ENCODE data around the gene SMCR8. TPM values are rescaled to one million over a fixed set of nuclear protein-coding genes. Genes with fewer than 3 reads are reported as not detected.
"Not testable (repeated sequence)": the region's sequence is repeated elsewhere in the genome, so short reads cannot be mapped to it uniquely, and the experiment has no call there.

Gene SMCR8
- total RNA-seq, 1 donor from 2014 or later, result 20.2 TPM

DNA sequence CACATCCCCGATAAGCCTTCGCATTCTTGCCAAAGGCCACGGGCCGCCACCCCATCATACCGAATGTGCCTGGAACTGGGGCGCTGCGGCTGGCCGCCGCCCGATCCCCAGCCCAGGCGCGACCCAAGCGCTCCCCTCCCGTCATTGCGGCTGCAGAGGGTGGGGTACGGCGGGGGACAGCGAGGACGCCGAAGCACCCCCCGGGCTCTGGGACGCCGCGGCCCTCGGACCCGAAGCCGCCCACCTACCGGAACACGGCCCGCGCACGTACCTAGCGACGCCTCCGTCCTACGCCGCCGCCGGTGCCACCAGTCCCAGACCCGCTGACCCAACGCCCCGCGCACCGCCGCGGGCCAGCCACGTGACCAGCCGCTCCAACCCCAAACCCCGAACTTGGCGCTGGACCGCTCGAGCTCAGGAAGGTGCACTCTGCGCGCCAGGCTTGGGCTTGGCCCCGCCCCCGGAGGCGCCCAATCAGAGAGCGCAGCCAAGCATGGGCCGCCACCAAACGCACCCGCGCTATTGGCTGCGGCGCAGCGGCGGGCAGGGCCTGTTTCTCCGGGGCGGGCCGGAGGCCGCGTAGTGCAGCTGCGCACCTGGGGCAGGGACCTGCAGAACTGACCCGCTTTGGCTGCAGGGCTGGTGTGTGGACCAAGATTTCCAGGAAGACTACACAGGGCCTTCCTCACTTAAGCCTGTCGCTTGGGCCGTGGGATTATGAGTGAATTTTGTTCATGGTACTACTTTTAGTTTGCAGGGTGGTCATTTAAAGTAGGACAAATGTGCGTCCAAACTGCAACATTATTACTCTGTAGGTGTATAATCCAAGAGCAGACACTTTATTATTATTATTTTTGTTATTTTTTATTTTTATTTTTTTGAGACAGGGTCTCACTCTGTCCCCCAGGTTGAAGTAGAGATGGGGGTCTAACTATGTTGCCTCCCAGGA lies 48.3 kb downstream of the SMCR8 start, which contains the start of gene SHMT1:
Gene SHMT1 (minus strand): TSS at position 450 of the 949 bp plus-strand sequence. CDS start 7,569 bp downstream, outside the sequence.
- Mint-ChIP-seq H3K27ac (ENCODE audit: unreplicated experiment) (peak within 1 kb of the TSS; percentile 90), H3K27me3 (ENCODE audit: low read depth) (no peaks in the 10 kb centered on the region)

DNA sequence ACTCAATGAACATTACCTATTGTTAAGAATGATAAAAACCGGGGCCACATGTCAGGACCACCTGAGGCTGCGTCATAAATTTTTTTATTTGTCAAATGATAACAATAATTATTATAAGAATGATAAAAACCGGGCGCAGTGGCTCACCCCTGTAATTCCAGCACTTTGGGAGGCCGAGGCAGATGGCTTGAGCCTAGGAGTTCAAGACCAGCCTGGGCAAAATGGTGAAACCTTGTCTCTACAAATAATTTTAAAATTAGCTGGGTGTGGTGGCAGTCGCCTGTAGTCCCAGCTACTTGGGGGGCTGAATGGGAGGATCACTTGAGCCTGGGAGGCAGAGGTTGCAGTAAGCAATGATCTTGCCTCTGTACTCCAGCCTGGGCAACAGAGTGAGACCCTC lies 49.1 kb downstream of the SMCR8 start:
- H3K27me3 Mint-ChIP-seq (ENCODE audit: low read depth), result no peaks in the 10 kb centered on the region
- peaks cover 18% of the 10 kb centered on the region for H3K4me1 Mint-ChIP-seq
- peak overlapping the region; percentile 51 for H3K4me3 Mint-ChIP-seq
- no peak overlapping the region for H3K27ac Mint-ChIP-seq (ENCODE audit: unreplicated experiment)
- DNase-seq (ENCODE audit: low read depth, low spot score), result no peak
- TF ChIP-seq, protein P1, sequence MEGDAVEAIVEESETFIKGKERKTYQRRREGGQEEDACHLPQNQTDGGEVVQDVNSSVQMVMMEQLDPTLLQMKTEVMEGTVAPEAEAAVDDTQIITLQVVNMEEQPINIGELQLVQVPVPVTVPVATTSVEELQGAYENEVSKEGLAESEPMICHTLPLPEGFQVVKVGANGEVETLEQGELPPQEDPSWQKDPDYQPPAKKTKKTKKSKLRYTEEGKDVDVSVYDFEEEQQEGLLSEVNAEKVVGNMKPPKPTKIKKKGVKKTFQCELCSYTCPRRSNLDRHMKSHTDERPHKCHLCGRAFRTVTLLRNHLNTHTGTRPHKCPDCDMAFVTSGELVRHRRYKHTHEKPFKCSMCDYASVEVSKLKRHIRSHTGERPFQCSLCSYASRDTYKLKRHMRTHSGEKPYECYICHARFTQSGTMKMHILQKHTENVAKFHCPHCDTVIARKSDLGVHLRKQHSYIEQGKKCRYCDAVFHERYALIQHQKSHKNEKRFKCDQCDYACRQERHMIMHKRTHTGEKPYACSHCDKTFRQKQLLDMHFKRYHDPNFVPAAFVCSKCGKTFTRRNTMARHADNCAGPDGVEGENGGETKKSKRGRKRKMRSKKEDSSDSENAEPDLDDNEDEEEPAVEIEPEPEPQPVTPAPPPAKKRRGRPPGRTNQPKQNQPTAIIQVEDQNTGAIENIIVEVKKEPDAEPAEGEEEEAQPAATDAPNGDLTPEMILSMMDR (conservative IDR thresholded peaks at IDR 0.05), result no peak
- H3K9me3 Mint-ChIP-seq, result no peaks in the 10 kb centered on the region
- H3K36me3 Mint-ChIP-seq (ENCODE audit: low read depth), result no peaks in the 10 kb centered on the region

More for the DNA sequence above, 48.3 kb downstream of the SMCR8 start, which contains the start of gene SHMT1:
- Mint-ChIP-seq H3K4me3 (peak within 1 kb of the TSS; percentile 94), H3K9me3 (no peaks in the 10 kb centered on the region), H3K4me1 (peaks cover 18% of the 10 kb centered on the region), H3K36me3 (ENCODE audit: low read depth) (no peaks in the 10 kb centered on the region)
- TF ChIP-seq, protein P1 (conservative IDR thresholded peaks at IDR 0.05), result no peak
- peak; percentile 79 for DNase-seq (ENCODE audit: low read depth, low spot score)

DNA sequence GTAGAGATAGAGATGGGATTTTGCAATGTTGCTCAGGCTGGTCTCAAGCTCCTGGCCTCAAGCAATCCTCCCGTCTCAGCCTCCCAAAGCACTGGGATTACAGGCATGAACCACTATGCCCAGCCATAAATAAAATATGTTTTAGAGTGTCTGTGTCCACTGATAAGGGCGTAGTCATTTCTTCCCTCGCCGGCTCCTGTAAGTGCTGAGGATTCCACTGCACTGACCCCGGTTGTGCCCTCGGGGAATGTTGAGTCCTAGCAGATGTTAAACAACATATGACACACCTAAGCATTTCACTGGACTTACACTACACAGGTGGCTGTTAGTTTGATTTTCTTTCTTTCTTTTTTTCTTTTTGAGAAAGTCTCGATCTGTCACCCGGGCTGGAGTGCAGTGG lies 53.9 kb downstream of the SMCR8 start:
- no peak overlapping the region for H3K4me3 Mint-ChIP-seq
- H3K27me3 Mint-ChIP-seq (ENCODE audit: low read depth), result peaks cover 5% of the 10 kb centered on the region
- TF ChIP-seq, protein P1 (conservative IDR thresholded peaks at IDR 0.05), result no peak
- no peaks in the 10 kb centered on the region for H3K36me3 Mint-ChIP-seq (ENCODE audit: low read depth)
- H3K9me3 Mint-ChIP-seq, result no peaks in the 10 kb centered on the region
- no peaks in the 10 kb centered on the region for H3K4me1 Mint-ChIP-seq
- no peak overlapping the region for H3K27ac Mint-ChIP-seq (ENCODE audit: unreplicated experiment)
- no peak for DNase-seq (ENCODE audit: low read depth, low spot score)

DNA sequence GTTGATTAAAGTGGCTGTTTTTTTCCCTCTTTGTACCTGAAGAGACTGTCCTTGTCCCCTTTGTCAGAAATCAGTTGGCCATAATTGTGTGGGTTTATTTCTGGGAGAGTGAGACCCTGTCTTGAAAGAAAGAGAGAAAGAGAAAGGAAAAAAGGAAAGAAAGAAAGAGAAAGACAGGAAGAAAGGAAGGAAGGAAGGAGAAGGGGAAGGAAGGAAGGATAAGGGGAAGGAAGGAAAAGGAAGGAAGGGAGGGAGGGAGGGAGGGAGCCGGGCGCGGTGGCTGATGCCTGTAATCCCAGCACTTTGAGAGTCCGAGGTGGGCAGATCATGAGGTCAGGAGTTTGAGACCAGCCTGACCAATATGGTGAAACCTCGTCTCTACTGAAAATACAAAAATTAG lies 55.7 kb downstream of the SMCR8 start:
- no peak overlapping the region for H3K4me3 Mint-ChIP-seq
- H3K36me3 Mint-ChIP-seq (ENCODE audit: low read depth), result no peaks in the 10 kb centered on the region
- TF ChIP-seq, protein P1 (conservative IDR thresholded peaks at IDR 0.05), result no peak
- H3K4me1 Mint-ChIP-seq, result no peaks in the 10 kb centered on the region
- no peak for DNase-seq (ENCODE audit: low read depth, low spot score)
- H3K27me3 Mint-ChIP-seq (ENCODE audit: low read depth), result peaks cover 5% of the 10 kb centered on the region
- H3K27ac Mint-ChIP-seq (ENCODE audit: unreplicated experiment), result no peak overlapping the region
- peaks cover 2% of the 10 kb centered on the region for H3K9me3 Mint-ChIP-seq

DNA sequence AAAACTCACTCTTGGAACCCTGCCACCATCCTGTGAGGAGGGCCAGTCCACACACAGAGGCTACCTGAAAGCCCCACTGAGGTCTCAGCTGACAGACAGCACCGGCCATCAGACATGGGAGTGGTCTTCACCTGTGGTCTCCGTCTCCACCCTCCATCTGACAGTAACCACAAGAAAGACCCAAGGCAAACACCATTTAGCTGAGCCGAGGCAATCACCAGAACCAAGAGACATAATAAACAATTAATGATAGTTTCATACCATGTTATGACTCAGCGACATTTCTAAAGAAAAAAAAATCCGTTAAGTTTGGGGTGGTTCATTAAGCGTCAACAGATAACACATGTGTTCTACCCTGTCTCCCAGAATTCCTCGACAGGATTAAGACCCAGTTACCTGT lies 56.4 kb downstream of the SMCR8 start:
- no peak overlapping the region for H3K27ac Mint-ChIP-seq (ENCODE audit: unreplicated experiment)
- no peak overlapping the region for H3K4me3 Mint-ChIP-seq
- H3K27me3 Mint-ChIP-seq (ENCODE audit: low read depth), result peaks cover 5% of the 10 kb centered on the region
- TF ChIP-seq, protein P1 (conservative IDR thresholded peaks at IDR 0.05), result no peak
- H3K4me1 Mint-ChIP-seq, result no peaks in the 10 kb centered on the region
- peaks cover 2% of the 10 kb centered on the region for H3K9me3 Mint-ChIP-seq
- no peaks in the 10 kb centered on the region for H3K36me3 Mint-ChIP-seq (ENCODE audit: low read depth)
- no peak for DNase-seq (ENCODE audit: low read depth, low spot score)

DNA sequence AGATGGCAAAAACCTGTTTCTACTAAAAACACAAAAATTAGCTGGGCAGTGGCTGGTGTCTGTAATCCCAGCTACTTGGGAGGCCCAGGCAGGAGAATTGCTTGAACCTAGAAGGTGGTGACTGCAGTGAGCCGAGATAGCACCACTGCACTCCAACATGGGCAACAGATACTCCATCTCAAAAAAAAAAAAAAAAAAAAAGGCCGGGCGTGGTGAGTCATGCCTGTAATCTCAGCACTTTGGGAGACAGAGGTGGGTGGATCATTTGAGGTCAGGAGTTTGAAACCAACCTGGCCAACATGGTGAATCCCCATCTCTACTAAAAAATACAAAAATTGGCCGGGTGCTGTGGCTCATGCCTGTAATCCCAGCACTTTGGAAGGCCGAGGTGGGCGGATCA lies 58.1 kb downstream of the SMCR8 start:
- not testable (repeated sequence) for H3K27me3 Mint-ChIP-seq (ENCODE audit: low read depth); H3K4me1 Mint-ChIP-seq; H3K9me3 Mint-ChIP-seq; H3K36me3 Mint-ChIP-seq (ENCODE audit: low read depth); H3K27ac Mint-ChIP-seq (ENCODE audit: unreplicated experiment); H3K4me3 Mint-ChIP-seq; DNase-seq (ENCODE audit: low read depth, low spot score)
